HL-60 (cell line): Measurements from ENCODE around the gene VPS13C.

Source experiments
- POLR2AphosphoS5 ChIP-seq: IDR thresholded peaks from 2 replicates; pipeline ENCODE4 v1.6.1; 2012; ENCODE audit warnings: low read depth
- SPI1 ChIP-seq: IDR thresholded peaks from 2 replicates; pipeline ENCODE4 v1.6.1; 2012; ENCODE audit warnings: low read depth, mild to moderate bottlenecking, borderline replicate concordance
- TF ChIP-seq, protein P1 (sequence below): IDR thresholded peaks from one replicate; pipeline ENCODE4 v1.5.1; 2011; ENCODE audit warnings: low read length, control low read depth, inconsistent platforms; ENCODE audit not compliant: insufficient read depth

DNA sequence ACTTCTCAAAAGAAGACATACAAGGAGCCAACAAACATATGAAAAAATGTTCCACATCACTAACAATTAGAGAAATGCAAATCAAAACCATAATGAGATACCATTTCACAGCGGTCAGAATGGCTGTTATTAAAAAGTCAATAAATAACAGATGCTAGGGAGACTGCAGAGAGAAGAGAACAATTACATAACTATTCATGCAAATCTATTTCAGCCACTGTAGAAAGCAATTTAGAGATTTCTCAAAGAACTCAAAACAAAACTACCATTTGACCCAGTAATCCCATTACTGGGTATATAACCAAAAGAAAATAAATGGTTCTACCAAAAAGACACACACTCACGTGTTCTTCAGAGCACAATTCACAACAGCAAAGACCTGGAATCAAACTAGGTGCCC lies 116.3 kb downstream of the VPS13C start:
- TF ChIP-seq, protein P1, sequence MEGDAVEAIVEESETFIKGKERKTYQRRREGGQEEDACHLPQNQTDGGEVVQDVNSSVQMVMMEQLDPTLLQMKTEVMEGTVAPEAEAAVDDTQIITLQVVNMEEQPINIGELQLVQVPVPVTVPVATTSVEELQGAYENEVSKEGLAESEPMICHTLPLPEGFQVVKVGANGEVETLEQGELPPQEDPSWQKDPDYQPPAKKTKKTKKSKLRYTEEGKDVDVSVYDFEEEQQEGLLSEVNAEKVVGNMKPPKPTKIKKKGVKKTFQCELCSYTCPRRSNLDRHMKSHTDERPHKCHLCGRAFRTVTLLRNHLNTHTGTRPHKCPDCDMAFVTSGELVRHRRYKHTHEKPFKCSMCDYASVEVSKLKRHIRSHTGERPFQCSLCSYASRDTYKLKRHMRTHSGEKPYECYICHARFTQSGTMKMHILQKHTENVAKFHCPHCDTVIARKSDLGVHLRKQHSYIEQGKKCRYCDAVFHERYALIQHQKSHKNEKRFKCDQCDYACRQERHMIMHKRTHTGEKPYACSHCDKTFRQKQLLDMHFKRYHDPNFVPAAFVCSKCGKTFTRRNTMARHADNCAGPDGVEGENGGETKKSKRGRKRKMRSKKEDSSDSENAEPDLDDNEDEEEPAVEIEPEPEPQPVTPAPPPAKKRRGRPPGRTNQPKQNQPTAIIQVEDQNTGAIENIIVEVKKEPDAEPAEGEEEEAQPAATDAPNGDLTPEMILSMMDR: no peak
- TF ChIP-seq POLR2AphosphoS5 (no peak), SPI1 (no peak)
